ENCODE measurements around the gene ACOT8. TPM values are rescaled to one million over a fixed set of nuclear protein-coding genes. Genes with fewer than 3 reads are reported as not detected.

ACOT8 gene
- total and polyA plus RNA-seq, 2 of the 4 experiments (the other 2 are of a cell fraction) = 29.8 to 47.5 TPM

GRCh38 chr20:45841407-45842129 lies 15.6 kb downstream of the ACOT8 start:
- H2AFZ ChIP-seq (replicated peaks; ENCODE audit: low read length, poor library complexity) = no peak overlapping the region
- no peak overlapping the region for H3K4ac ChIP-seq (ENCODE audit: low read depth, low read length)
- no peaks in the 10 kb centered on the region for H3K27me3 ChIP-seq (ENCODE audit: control insufficient read depth, insufficient read depth, low read length)
- H3K4me3 ChIP-seq (ENCODE audit: insufficient read depth, low read depth, low read length) = no peak overlapping the region
- intact Hi-C loops (cut with micrococcal nuclease) = loop anchor here (1.0 kb wide), 1 partner anchor 13 kb away; no protein-coding TSS in a partner anchor
- POLR2A ChIA-PET (ENCODE audit: unreplicated experiment) = interaction anchor here (0.5 kb wide), 1 partner anchor 1916 kb away, joined by 8 read pairs; no protein-coding TSS in a partner anchor
- H3K14ac ChIP-seq (replicated peaks; ENCODE audit: low read depth, low read length) = no peak overlapping the region
- dilution Hi-C loops (cut with HindIII; ENCODE audit: low sequenced_read_pairs, unreplicated experiment) = no loop called here
- H3K36me3 ChIP-seq (ENCODE audit: control insufficient read depth, insufficient read depth, low read length) = peaks cover 57% of the 10 kb centered on the region
- H4K5ac ChIP-seq (ENCODE audit: low read depth, low read length) = no peak overlapping the region
- H3K9me3 ChIP-seq (ENCODE audit: control insufficient read depth, insufficient read depth, low read length) = no peaks in the 10 kb centered on the region
- DNase-seq (no peak), ATAC-seq (ENCODE audit: low read depth) (no peak)
- no peak overlapping the region; the same call in 1 of the 2 replicates for H3K27ac ChIP-seq (ENCODE audit: insufficient read depth, low read length)
- no peak overlapping the region for H2AK9ac ChIP-seq (replicated peaks; ENCODE audit: low read depth, low read length, poor library complexity)
- CTCF ChIA-PET = no interaction called here
- in situ Hi-C loops (cut with MboI; ENCODE audit: low sequenced_read_pairs) = no loop called here
- H3K9ac ChIP-seq (ENCODE audit: low read depth, low read length) = no peak overlapping the region
- H2BK15ac ChIP-seq (ENCODE audit: low read depth, low read length) = no peak overlapping the region
- peaks cover 17% of the 10 kb centered on the region for H3K9me1 ChIP-seq (ENCODE audit: insufficient read depth, low read length)
- TF ChIP-seq MAFK (IDR thresholded peaks at IDR 0.05; ENCODE audit: low read depth, low read length) = no peak
- TF ChIP-seq MXI1 (IDR thresholded peaks at IDR 0.05; ENCODE audit: borderline replicate concordance, low read depth, low read length) = no peak
- TF ChIP-seq NFE2L2 (IDR thresholded peaks at IDR 0.05; ENCODE audit: low read depth, low read length) = no peak
- no peak for TF ChIP-seq FOS (IDR thresholded peaks at IDR 0.05; ENCODE audit: low read depth, low read length)
- TF ChIP-seq RAD21 (IDR thresholded peaks at IDR 0.05; ENCODE audit: low read length) = no peak
- TF ChIP-seq ELK1 (IDR thresholded peaks at IDR 0.05; ENCODE audit: borderline replicate concordance, low read depth, low read length) = no peak
- no peak overlapping the region for H4K8ac ChIP-seq (ENCODE audit: low read depth in 2 of 2, low read length in 2 of 2)
- H3K18ac ChIP-seq (ENCODE audit: low read depth, low read length) = no peak overlapping the region
- H3K4me1 ChIP-seq (ENCODE audit: control insufficient read depth, insufficient read depth, low read length) = peaks cover 2% of the 10 kb centered on the region; the same call in 1 of the 2 replicates
- WGBS, 2 experiments (ENCODE audit: extremely low coverage in 2 of 2, insufficient read length in 1 of 2) = 91% methylated on average over 3 of the region's 10 CpGs; no CpG with 5 or more reads in 1 of the 2 experiments
- no peak overlapping the region for H3K4me2 ChIP-seq (ENCODE audit: low read depth, low read length)
- H3K23ac ChIP-seq (ENCODE audit: low read depth, low read length) = no peak overlapping the region
- H2BK5ac ChIP-seq (ENCODE audit: low read depth, low read length, poor library complexity, severe bottlenecking) = no peak overlapping the region
- H2BK120ac ChIP-seq (ENCODE audit: low read depth, low read length) = no peak overlapping the region
- H2BK20ac ChIP-seq (ENCODE audit: low read depth, low read length) = no peak overlapping the region
- H3K56ac ChIP-seq (ENCODE audit: extremely low read depth, insufficient read depth, low read length) = no peak overlapping the region
- no peak overlapping the region for H4K91ac ChIP-seq (ENCODE audit: insufficient read depth, low read depth, low read length)
- no TSS peak for BruUV-seq (replicated peaks)
- peaks cover 11 to 24% of the 10 kb centered on the region in 2 experiments; a peak in 3 of 4 replicates for H3K79me1 ChIP-seq (ENCODE audit: low read depth in 1 of 2, low read length in 2 of 2)
- peaks cover 5% of the 10 kb centered on the region for H4K20me1 ChIP-seq (ENCODE audit: insufficient read depth, low read length)
- H2AK5ac ChIP-seq (ENCODE audit: low read depth, low read length) = no peak overlapping the region

Data from IMR-90 (cell line).